Measurements from ENCODE around the gene MINDY4B. TPM values are rescaled to one million over a fixed set of nuclear protein-coding genes. Genes with fewer than 3 reads are reported as not detected.

MINDY4B gene
- total RNA-seq, 1 experiment from 2014 or later = not detected

GRCh38 chr3:150877303-150877702 lies 27.9 kb downstream of the MINDY4B start:
- intact Hi-C loops (cut with micrococcal nuclease) = no loop called here
- DNase-seq (ENCODE audit: unreplicated experiment) = no peak
- Mint-ChIP-seq H3K9me3 (ENCODE audit: unreplicated experiment) (no peaks in the 10 kb centered on the region), H3K27ac (ENCODE audit: low read depth, unreplicated experiment) (no peak overlapping the region), H3K27me3 (ENCODE audit: insufficient read depth, unreplicated experiment) (no peaks in the 10 kb centered on the region), H3K36me3 (ENCODE audit: insufficient read depth, unreplicated experiment) (no peaks in the 10 kb centered on the region), H3K4me1 (ENCODE audit: insufficient read depth, unreplicated experiment) (no peaks in the 10 kb centered on the region), H3K4me3 (ENCODE audit: unreplicated experiment) (no peak overlapping the region)
- TF ChIP-seq CTCF (IDR thresholded peaks at IDR 0.05; ENCODE audit: unreplicated experiment) = no peak
- POLR2A ChIA-PET = no interaction called here
- CTCF ChIA-PET = interaction anchor here (0.6 to 1.0 kb wide), 3 partner anchors 48 to 265 kb away, joined by 4 to 6 read pairs (median 5); no protein-coding TSS in a partner anchor
- BruUV-seq (replicated peaks) = no TSS peak

GRCh38 chr3:150876611-150877265 lies 28.5 kb downstream of the MINDY4B start:
- Mint-ChIP-seq H3K9me3 (ENCODE audit: unreplicated experiment) (no peaks in the 10 kb centered on the region), H3K4me1 (ENCODE audit: insufficient read depth, unreplicated experiment) (no peaks in the 10 kb centered on the region), H3K27ac (ENCODE audit: low read depth, unreplicated experiment) (no peak overlapping the region), H3K4me3 (ENCODE audit: unreplicated experiment) (no peak overlapping the region), H3K36me3 (ENCODE audit: insufficient read depth, unreplicated experiment) (no peaks in the 10 kb centered on the region), H3K27me3 (ENCODE audit: insufficient read depth, unreplicated experiment) (no peaks in the 10 kb centered on the region)
- CTCF ChIA-PET = interaction anchor here (0.7 to 1.0 kb wide), 2 partner anchors 49 to 155 kb away, joined by 4 to 5 read pairs; no protein-coding TSS in a partner anchor
- POLR2A ChIA-PET = no interaction called here
- DNase-seq (ENCODE audit: unreplicated experiment) = no peak
- no peak for TF ChIP-seq CTCF (IDR thresholded peaks at IDR 0.05; ENCODE audit: unreplicated experiment)
- BruUV-seq (replicated peaks) = no TSS peak
- intact Hi-C loops (cut with micrococcal nuclease) = no loop called here

- TF ChIP-seq CTCF (IDR thresholded peaks at IDR 0.05; ENCODE audit: unreplicated experiment) = no peak
- Mint-ChIP-seq H3K27me3 (ENCODE audit: insufficient read depth, unreplicated experiment) (no peaks in the 10 kb centered on the region), H3K9me3 (ENCODE audit: unreplicated experiment) (no peaks in the 10 kb centered on the region), H3K4me3 (ENCODE audit: unreplicated experiment) (no peak overlapping the region), H3K36me3 (ENCODE audit: insufficient read depth, unreplicated experiment) (no peaks in the 10 kb centered on the region), H3K27ac (ENCODE audit: low read depth, unreplicated experiment) (no peak overlapping the region), H3K4me1 (ENCODE audit: insufficient read depth, unreplicated experiment) (no peaks in the 10 kb centered on the region)
- POLR2A ChIA-PET = interaction anchor here (0.6 to 1.2 kb wide), 2 partner anchors 111 to 158 kb away, joined by 4 to 5 read pairs; no protein-coding TSS in a partner anchor
- BruUV-seq (replicated peaks) = no TSS peak
- DNase-seq (ENCODE audit: unreplicated experiment) = no peak
- CTCF ChIA-PET = interaction anchor here (3.1 kb wide), 1 partner anchor 88 kb away, joined by 8 read pairs; no protein-coding TSS in a partner anchor
- intact Hi-C loops (cut with micrococcal nuclease) = no loop called here
Measured at GRCh38 chr3:150875548-150875947, 29.7 kb downstream of the MINDY4B start.

GRCh38 chr3:150874666-150875219 lies 30.5 kb downstream of the MINDY4B start:
- no peaks in the 10 kb centered on the region for H3K27me3 Mint-ChIP-seq (ENCODE audit: insufficient read depth, unreplicated experiment)
- BruUV-seq (replicated peaks) = no TSS peak
- DNase-seq (ENCODE audit: unreplicated experiment) = no peak
- ChIA-PET CTCF (interaction anchor here (1.7 to 3.1 kb wide), 2 partner anchors 87 to 153 kb away, joined by 3 to 8 read pairs; no protein-coding TSS in a partner anchor), POLR2A (interaction anchor here (0.6 to 0.9 kb wide), 2 partner anchors 113 to 157 kb away, joined by 3 to 5 read pairs; no protein-coding TSS in a partner anchor)
- H3K9me3 Mint-ChIP-seq (ENCODE audit: unreplicated experiment) = no peaks in the 10 kb centered on the region
- intact Hi-C loops (cut with micrococcal nuclease) = no loop called here
- no peaks in the 10 kb centered on the region for H3K4me1 Mint-ChIP-seq (ENCODE audit: insufficient read depth, unreplicated experiment)
- no peak overlapping the region for H3K4me3 Mint-ChIP-seq (ENCODE audit: unreplicated experiment)
- no peak for TF ChIP-seq CTCF (IDR thresholded peaks at IDR 0.05; ENCODE audit: unreplicated experiment)
- no peak overlapping the region for H3K27ac Mint-ChIP-seq (ENCODE audit: low read depth, unreplicated experiment)
- H3K36me3 Mint-ChIP-seq (ENCODE audit: insufficient read depth, unreplicated experiment) = no peaks in the 10 kb centered on the region
